Measurements from ENCODE around the gene PDK2. TPM values are rescaled to one million over a fixed set of nuclear protein-coding genes. Genes with fewer than 3 reads are reported as not detected.

The PDK2 gene
- total and polyA plus RNA-seq, 2 of the 4 experiments (the other 2 are of a cell fraction): 26.7 to 104 TPM

DNA sequence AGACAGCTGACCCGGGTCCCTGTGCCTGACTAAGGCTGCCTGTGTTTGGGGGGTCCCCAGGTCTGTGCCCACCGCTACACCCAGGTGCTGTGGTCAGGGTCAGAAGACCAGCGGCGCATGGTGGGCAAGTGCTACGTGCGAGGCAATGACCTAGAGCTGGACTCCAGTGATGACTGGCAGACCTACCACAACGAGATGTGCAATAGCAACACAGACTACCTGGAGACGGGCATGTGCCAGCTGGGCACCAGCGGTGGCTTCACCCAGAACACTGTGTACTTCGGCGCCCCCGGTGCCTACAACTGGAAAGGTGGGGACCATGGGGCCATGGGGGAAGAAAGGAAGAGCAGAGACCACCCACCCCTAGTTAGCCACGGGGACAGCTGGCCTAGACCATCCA, 27.2 kb upstream of the PDK2 start:
- POLR2A ChIA-PET (ENCODE audit: unreplicated experiment): no interaction called here
- in situ Hi-C loops (cut with MboI; ENCODE audit: low sequenced_read_pairs) (no loop called here), dilution Hi-C loops (cut with HindIII; ENCODE audit: low sequenced_read_pairs, unreplicated experiment) (no loop called here), intact Hi-C loops (cut with micrococcal nuclease) (loop anchor here (2.0 to 10.0 kb wide), 2 partner anchors 41 to 873 kb away; no protein-coding TSS in a partner anchor)
- H4K8ac ChIP-seq (ENCODE audit: low read depth in 2 of 2, low read length in 2 of 2): no peak overlapping the region
- H4K5ac ChIP-seq (ENCODE audit: low read depth, low read length): no peak overlapping the region
- H3K27ac ChIP-seq (ENCODE audit: insufficient read depth, low read length): no peak overlapping the region
- H3K23ac ChIP-seq (ENCODE audit: low read depth, low read length): no peak overlapping the region
- H4K20me1 ChIP-seq (ENCODE audit: insufficient read depth, low read length): no peaks in the 10 kb centered on the region
- no peaks in the 10 kb centered on the region for H3K27me3 ChIP-seq (ENCODE audit: control insufficient read depth, insufficient read depth, low read length)
- no peak for TF ChIP-seq RCOR1 (IDR thresholded peaks at IDR 0.05; ENCODE audit: insufficient replicate concordance, low read length)
- TF ChIP-seq RAD21 (IDR thresholded peaks at IDR 0.05; ENCODE audit: low read length): no peak
- no peak for TF ChIP-seq RFX5 (IDR thresholded peaks at IDR 0.05; ENCODE audit: low read depth, low read length)
- TF ChIP-seq, protein P1, sequence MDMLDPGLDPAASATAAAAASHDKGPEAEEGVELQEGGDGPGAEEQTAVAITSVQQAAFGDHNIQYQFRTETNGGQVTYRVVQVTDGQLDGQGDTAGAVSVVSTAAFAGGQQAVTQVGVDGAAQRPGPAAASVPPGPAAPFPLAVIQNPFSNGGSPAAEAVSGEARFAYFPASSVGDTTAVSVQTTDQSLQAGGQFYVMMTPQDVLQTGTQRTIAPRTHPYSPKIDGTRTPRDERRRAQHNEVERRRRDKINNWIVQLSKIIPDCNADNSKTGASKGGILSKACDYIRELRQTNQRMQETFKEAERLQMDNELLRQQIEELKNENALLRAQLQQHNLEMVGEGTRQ (IDR thresholded peaks at IDR 0.05; ENCODE audit: low read depth, low read length): no peak
- no peak for TF ChIP-seq POLR2A (IDR thresholded peaks at IDR 0.05; ENCODE audit: low read depth, low read length)
- no peak for TF ChIP-seq ELK1 (IDR thresholded peaks at IDR 0.05; ENCODE audit: borderline replicate concordance, low read depth, low read length)
- no peak for TF ChIP-seq SMC3 (IDR thresholded peaks at IDR 0.05; ENCODE audit: low read depth, low read length)
- TF ChIP-seq MXI1 (IDR thresholded peaks at IDR 0.05; ENCODE audit: borderline replicate concordance, low read depth, low read length): no peak
- TF ChIP-seq MAZ (IDR thresholded peaks at IDR 0.05; ENCODE audit: borderline replicate concordance, low read depth, low read length): no peak
- no peak for TF ChIP-seq CEBPB (IDR thresholded peaks at IDR 0.05; ENCODE audit: low read depth, low read length)
- TF ChIP-seq NFE2L2 (IDR thresholded peaks at IDR 0.05; ENCODE audit: low read depth, low read length): no peak
- no peak for TF ChIP-seq MAFK (IDR thresholded peaks at IDR 0.05; ENCODE audit: low read depth, low read length)
- H3K18ac ChIP-seq (ENCODE audit: low read depth, low read length): no peak overlapping the region
- no peak overlapping the region for H2BK5ac ChIP-seq (ENCODE audit: low read depth, low read length, poor library complexity, severe bottlenecking)
- H3K36me3 ChIP-seq (ENCODE audit: control insufficient read depth, insufficient read depth, low read length): peaks cover 32% of the 10 kb centered on the region
- no peak overlapping the region for H3K9ac ChIP-seq (ENCODE audit: low read depth, low read length)
- no peaks in the 10 kb centered on the region for H3K9me3 ChIP-seq (ENCODE audit: control insufficient read depth, insufficient read depth, low read length)
- H3K4me3 ChIP-seq (ENCODE audit: insufficient read depth, low read depth, low read length): no peak overlapping the region
- H3K9me1 ChIP-seq (ENCODE audit: insufficient read depth, low read length): peaks cover 41% of the 10 kb centered on the region
- H3K14ac ChIP-seq (replicated peaks; ENCODE audit: low read depth, low read length): no peak overlapping the region
- no peak overlapping the region; the same call in 1 of the 2 replicates for H4K91ac ChIP-seq (ENCODE audit: insufficient read depth, low read depth, low read length)
- peak overlapping the region; percentile 36 for H2AK5ac ChIP-seq (ENCODE audit: low read depth, low read length)
- H2BK15ac ChIP-seq (ENCODE audit: low read depth, low read length): no peak overlapping the region
- H3K4ac ChIP-seq (ENCODE audit: low read depth, low read length): no peak overlapping the region
- no peak overlapping the region for H3K56ac ChIP-seq (ENCODE audit: extremely low read depth, insufficient read depth, low read length)
- CTCF ChIA-PET: no interaction called here
- H2BK120ac ChIP-seq (ENCODE audit: low read depth, low read length): no peak overlapping the region
- H3K79me1 ChIP-seq (ENCODE audit: low read depth in 1 of 2, low read length in 2 of 2): peaks cover 52 to 86% of the 10 kb centered on the region in 2 experiments
- BruUV-seq (replicated peaks): no TSS peak
- DNase-seq (no peak), ATAC-seq (ENCODE audit: low read depth) (no peak)
- peaks cover 26% of the 10 kb centered on the region for H3K4me1 ChIP-seq (ENCODE audit: control insufficient read depth, insufficient read depth, low read length)
- 100% methylated on average over 4 of the region's 13 CpGs; no CpG with 5 or more reads in 1 of the 2 experiments for WGBS, 2 experiments (ENCODE audit: extremely low coverage in 2 of 2, insufficient read length in 1 of 2)
- no peak overlapping the region for H2AK9ac ChIP-seq (replicated peaks; ENCODE audit: low read depth, low read length, poor library complexity)
- no peak overlapping the region for H3K4me2 ChIP-seq (ENCODE audit: low read depth, low read length)
- H2AFZ ChIP-seq (replicated peaks; ENCODE audit: low read length, poor library complexity): no peak overlapping the region
- H2BK20ac ChIP-seq (ENCODE audit: low read depth, low read length): no peak overlapping the region
